Activated CD4-positive, alpha-beta T cell treated with anti-CD3 and anti-CD28 coated beads for 1 hour (primary cell): ENCODE data around the gene SNTG2.
"Not testable (repeated sequence)": the region's sequence is repeated elsewhere in the genome, so short reads cannot be mapped to it uniquely, and the experiment has no call there.

ENCODE experiments used
- DNase-seq: peaks from one replicate; pipeline ENCODE4 v3.0.0-alpha.2; 2020

Gene SNTG2

GRCh38 chr2:1104364-1104763 is 153.7 kb downstream of the SNTG2 start:
- no peak for DNase-seq

- DNase-seq = not testable (repeated sequence)
These were observed 155.7 kb downstream of the SNTG2 start for GRCh38 chr2:1106344-1106743.

GRCh38 chr2:1115843-1116539 is 165.3 kb downstream of the SNTG2 start:
- no peak for DNase-seq

GRCh38 chr2:1117569-1117968 is 166.9 kb downstream of the SNTG2 start:
- no peak for DNase-seq

GRCh38 chr2:1125217-1125616 is 174.6 kb downstream of the SNTG2 start:
- DNase-seq = no peak

- no peak for DNase-seq
These were observed 175.2 kb downstream of the SNTG2 start for GRCh38 chr2:1125633-1126370.

- DNase-seq = no peak
These were observed 179.3 kb downstream of the SNTG2 start for GRCh38 chr2:1129982-1130381.

GRCh38 chr2:1130922-1131321 is 180.3 kb downstream of the SNTG2 start:
- DNase-seq = no peak

- DNase-seq = no peak
These were observed 181.8 kb downstream of the SNTG2 start for GRCh38 chr2:1132328-1132969.

GRCh38 chr2:1133896-1134295 is 183.2 kb downstream of the SNTG2 start:
- DNase-seq = not testable (repeated sequence)

- DNase-seq = no peak
These were observed 184.0 kb downstream of the SNTG2 start for GRCh38 chr2:1134629-1135028.

- DNase-seq = no peak
These were observed 185.4 kb downstream of the SNTG2 start for GRCh38 chr2:1136067-1136466.

- no peak for DNase-seq
These were observed 186.2 kb downstream of the SNTG2 start for GRCh38 chr2:1136846-1137245.

- no peak for DNase-seq
These were observed 186.6 kb downstream of the SNTG2 start for GRCh38 chr2:1137264-1137663.

GRCh38 chr2:1137913-1138391 is 187.3 kb downstream of the SNTG2 start:
- no peak for DNase-seq

GRCh38 chr2:1140389-1141003 is 189.8 kb downstream of the SNTG2 start:
- DNase-seq = peak; percentile 29

- DNase-seq = no peak
These were observed 190.4 kb downstream of the SNTG2 start for GRCh38 chr2:1141079-1141478.

- DNase-seq = no peak
These were observed 192.5 kb downstream of the SNTG2 start for GRCh38 chr2:1143129-1143528.

GRCh38 chr2:1147873-1148612 is 197.4 kb downstream of the SNTG2 start:
- DNase-seq = no peak

- no peak for DNase-seq
These were observed 200.3 kb downstream of the SNTG2 start for GRCh38 chr2:1150724-1151511.

- no peak for DNase-seq
These were observed 201.7 kb downstream of the SNTG2 start for GRCh38 chr2:1152375-1152774.

- DNase-seq = no peak
These were observed 203.3 kb downstream of the SNTG2 start for GRCh38 chr2:1153920-1154319.
